ENCODE measurements around the gene CCDC167. TPM values are rescaled to one million over a fixed set of nuclear protein-coding genes. Genes with fewer than 3 reads are reported as not detected.
A peak's percentile ranks its signal among the peaks of the same experiment; 100 is the strongest.

Gene CCDC167
- total RNA-seq, 1 donor from 2014 or later: 29.7 TPM

GRCh38 chr6:37491171-37491829 is 8.4 kb downstream of the CCDC167 start:
- DNase-seq (ENCODE audit: low read depth) (no peak), FAIRE-seq (no peak)
- H3K4me3 ChIP-seq (ENCODE audit: low read depth, low read length): no peak overlapping the region
- no peaks in the 10 kb centered on the region for H3K36me3 ChIP-seq (ENCODE audit: control insufficient read depth, insufficient read depth, low read length)
- no peak for TF ChIP-seq CTCF (IDR thresholded peaks at IDR 0.05; ENCODE audit: insufficient read depth, low read length, severe bottlenecking)
- no peaks in the 10 kb centered on the region for H3K27me3 ChIP-seq (ENCODE audit: control insufficient read depth, insufficient read depth, low read length)

DNA sequence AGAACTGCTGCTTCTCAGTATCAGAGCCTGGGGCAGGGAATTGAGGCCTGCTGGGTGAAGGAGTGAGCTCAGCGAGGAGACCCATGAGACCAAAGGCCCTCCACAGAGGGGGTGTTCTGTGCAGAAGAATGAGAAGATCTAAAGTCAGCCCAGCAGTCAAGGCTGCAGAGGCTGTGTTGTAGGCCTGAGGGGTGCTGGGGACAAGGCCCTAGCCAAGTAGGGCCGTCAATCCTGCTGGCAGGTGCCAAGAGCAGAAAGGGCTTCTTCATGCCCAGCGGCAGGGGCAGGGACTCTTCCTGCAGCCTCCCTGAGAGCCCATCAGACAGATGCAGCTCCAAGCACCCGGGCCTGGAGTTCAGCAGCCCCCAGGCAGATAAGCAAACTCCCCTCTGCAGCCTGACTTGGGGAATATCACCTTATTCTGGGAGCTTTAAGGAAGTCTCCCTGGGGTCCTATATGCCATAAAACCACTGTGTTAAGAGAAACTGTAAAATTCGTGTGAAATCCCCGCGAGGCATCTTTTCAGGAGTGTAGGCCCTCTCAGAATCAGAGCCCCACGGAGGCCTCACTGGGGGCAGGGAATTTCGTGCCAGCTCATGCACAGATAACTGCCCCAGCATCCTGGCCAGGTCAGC is 9.0 kb downstream of the CCDC167 start:
- FAIRE-seq: no peak
- no peak for TF ChIP-seq CTCF (IDR thresholded peaks at IDR 0.05; ENCODE audit: insufficient read depth, low read length, severe bottlenecking)

GRCh38 chr6:37489697-37490336 is 9.9 kb downstream of the CCDC167 start:
- no peak for TF ChIP-seq CTCF (IDR thresholded peaks at IDR 0.05; ENCODE audit: insufficient read depth, low read length, severe bottlenecking)
- Histone ChIP-seq H3K27me3 (ENCODE audit: control insufficient read depth, insufficient read depth, low read length) (no peaks in the 10 kb centered on the region), H3K4me3 (ENCODE audit: low read depth, low read length) (no peak overlapping the region), H3K36me3 (ENCODE audit: control insufficient read depth, insufficient read depth, low read length) (no peaks in the 10 kb centered on the region)
- FAIRE-seq: no peak
- DNase-seq (ENCODE audit: low read depth): no peak

More for the DNA sequence above, 9.0 kb downstream of the CCDC167 start:
- DNase-seq (ENCODE audit: low read depth): no peak
- no peaks in the 10 kb centered on the region for H3K36me3 ChIP-seq (ENCODE audit: control insufficient read depth, insufficient read depth, low read length)
- no peaks in the 10 kb centered on the region for H3K27me3 ChIP-seq (ENCODE audit: control insufficient read depth, insufficient read depth, low read length)
- H3K4me3 ChIP-seq (ENCODE audit: low read depth, low read length): no peak overlapping the region

DNA sequence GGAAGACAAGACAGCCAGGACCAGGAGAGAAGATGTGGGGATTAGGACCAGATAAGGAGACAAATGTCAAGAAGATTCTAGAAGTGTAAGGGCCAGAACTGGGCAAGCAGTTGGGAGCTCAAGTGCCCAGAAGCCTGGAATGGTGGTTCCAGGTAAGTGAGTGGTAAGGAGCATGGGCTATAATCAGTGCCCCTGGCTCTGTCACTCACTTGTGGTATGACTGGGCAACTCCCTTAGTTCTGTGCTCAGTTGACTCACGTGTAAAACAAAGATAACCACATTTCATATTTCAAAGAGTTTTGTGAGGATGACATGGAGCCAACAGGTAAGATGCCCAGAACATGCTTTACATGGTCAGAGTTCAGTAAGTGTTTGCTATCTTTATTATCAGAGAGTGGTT is 11.2 kb downstream of the CCDC167 start:
- peak; percentile 72 for FAIRE-seq
- no peak for TF ChIP-seq CTCF (IDR thresholded peaks at IDR 0.05; ENCODE audit: insufficient read depth, low read length, severe bottlenecking)

DNA sequence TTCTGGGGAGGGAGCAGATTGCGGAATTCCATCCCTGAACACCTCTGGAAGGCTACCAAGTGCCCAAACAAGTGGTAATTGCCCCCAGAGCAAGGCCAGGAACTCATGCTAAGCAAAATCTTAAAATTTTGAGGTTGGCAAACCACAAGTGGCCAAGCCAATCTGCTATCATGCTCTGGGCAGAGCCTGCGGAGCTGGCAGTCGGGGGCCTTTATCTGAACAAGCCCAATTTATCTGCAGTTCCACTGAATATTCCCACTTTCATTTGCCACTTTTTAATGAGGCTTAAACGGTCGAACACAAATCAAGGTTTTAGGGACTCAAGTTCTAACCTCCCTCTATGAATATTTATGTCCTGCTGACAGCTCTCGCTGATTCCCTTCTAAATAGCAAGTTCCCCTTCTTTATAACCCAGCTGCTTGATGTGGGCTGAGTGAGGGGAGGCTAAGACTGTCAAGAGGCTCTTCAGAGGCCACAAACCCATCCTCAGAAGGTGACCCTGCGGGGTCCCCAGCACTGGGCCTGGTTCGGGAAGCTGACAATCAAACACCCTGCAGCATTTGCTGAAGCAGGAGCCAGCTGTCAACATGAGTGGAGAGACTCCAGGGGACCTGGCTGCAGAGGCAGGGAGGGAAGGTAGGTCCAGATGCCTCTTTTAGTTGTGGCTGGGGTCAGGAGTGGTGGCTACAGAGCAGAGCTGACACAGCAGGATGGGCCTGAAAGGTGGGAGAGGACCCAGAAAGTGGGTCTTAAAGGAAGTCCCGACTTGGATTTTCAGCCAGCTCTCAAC is 11.9 kb downstream of the CCDC167 start:
- Histone ChIP-seq H3K4me3 (ENCODE audit: low read depth, low read length) (no peak overlapping the region), H3K27me3 (ENCODE audit: control insufficient read depth, insufficient read depth, low read length) (no peaks in the 10 kb centered on the region), H3K36me3 (ENCODE audit: control insufficient read depth, insufficient read depth, low read length) (peaks cover 4% of the 10 kb centered on the region)
- FAIRE-seq: no peak
- TF ChIP-seq CTCF (IDR thresholded peaks at IDR 0.05; ENCODE audit: insufficient read depth, low read length, severe bottlenecking): no peak
- DNase-seq (ENCODE audit: low read depth): no peak

More for the DNA sequence above, 11.2 kb downstream of the CCDC167 start:
- H3K36me3 ChIP-seq (ENCODE audit: control insufficient read depth, insufficient read depth, low read length): peaks cover 3% of the 10 kb centered on the region
- H3K27me3 ChIP-seq (ENCODE audit: control insufficient read depth, insufficient read depth, low read length): no peaks in the 10 kb centered on the region
- H3K4me3 ChIP-seq (ENCODE audit: low read depth, low read length): no peak overlapping the region
- peak; percentile 9 for DNase-seq (ENCODE audit: low read depth)

All from bronchial epithelial cell (primary cell).